B cell (primary cell): ENCODE measurements around the gene UTP15. TPM values are rescaled to one million over a fixed set of nuclear protein-coding genes. Genes with fewer than 3 reads are reported as not detected.

ENCODE experiments used
- ATAC-seq: fragments of 200-7000 bp; cut with Tn5 transposase; one replicate; pipeline ENCODE4 v1.10.0; 2021; ENCODE audit warnings: low read depth, mild to moderate bottlenecking, moderate number of reproducible peaks, moderate library complexity
- CTCF ChIA-PET: fragments of 350-600 bp; sonication (Branson Sonifier 250); formaldehyde crosslinking; loops from one replicate; lab custom pipeline; 2021; ENCODE audit warnings: antibody characterized with exemption, inconsistent platforms; lab: Charles Lee
- POLR2A ChIA-PET: fragments of 350-600 bp; sonication (Branson Sonifier 250); formaldehyde crosslinking; loops from one replicate; lab custom pipeline; 2021; ENCODE audit warnings: antibody characterized with exemption; lab: Charles Lee
- DNase-seq: peaks from one replicate; pipeline ENCODE4 v3.0.0; 2013
- H2AFZ ChIP-seq: 2 replicates; pipeline ENCODE4 v1.6.1; 2012; ENCODE audit warnings: mild to moderate bottlenecking, low read depth, low read length; ENCODE audit not compliant: insufficient read depth, poor library complexity, severe bottlenecking
- H3K27ac ChIP-seq, 2 donors: 1 replicate in 1 of 2; 2 replicates in 1 of 2; pipeline ENCODE4 v1.5.1; 2012 to 2013; ENCODE audit warnings: low read length in 2 of 2, mild to moderate bottlenecking in 2 of 2, moderate library complexity in 1 of 2
- H3K27me3 ChIP-seq, 4 experiments: fragments of 200-600 bp in 1 of 4; sonication (generic) in 1 of 4; replicated peaks in 1 of 4; 1 replicate in 2 of 4; 2 replicates in 2 of 4; pipeline versions ENCODE4 v1.6.1 to v1.7.0; 2013 to 2016; ENCODE audit warnings: low read length in 3 of 4, mild to moderate bottlenecking in 2 of 4, mixed read lengths in 1 of 4, moderate library complexity in 1 of 4; ENCODE audit not compliant: insufficient read depth in 4 of 4, control insufficient read depth in 3 of 4; ENCODE audit errors: control extremely low read depth in 1 of 4
- H3K36me3 ChIP-seq, 2 experiments: replicated peaks in 1 of 2; 1 replicate in 1 of 2; 2 replicates in 1 of 2; pipeline versions ENCODE4 v1.6.1 to v1.7.1; 2013; ENCODE audit warnings: low read length in 1 of 2; ENCODE audit not compliant: insufficient read depth in 2 of 2, control insufficient read depth in 1 of 2; ENCODE audit errors: control extremely low read depth in 1 of 2, extremely low read depth in 1 of 2
- H3K4me1 ChIP-seq, 2 donors: fragments of 200-600 bp in 1 of 2; sonication (generic) in 1 of 2; 1 replicate in 1 of 2; 2 replicates in 1 of 2; pipeline versions ENCODE4 v1.5.1 to v1.6.1; 2013 to 2017; ENCODE audit warnings: low read length in 2 of 2; ENCODE audit not compliant: control insufficient read depth in 2 of 2, insufficient read depth in 2 of 2
- H3K4me2 ChIP-seq: replicated peaks from 2 replicates; pipeline ENCODE3; 2012; ENCODE audit warnings: mild to moderate bottlenecking, low read depth, low read length; ENCODE audit not compliant: poor library complexity, severe bottlenecking
- H3K4me3 ChIP-seq, 5 experiments: fragments of 200-600 bp in 1 of 5; sonication (generic) in 1 of 5; 1 replicate in 3 of 5; 2 replicates in 2 of 5; pipeline versions ENCODE4 v1.5.1 to v1.7.0; 2011 to 2016; ENCODE audit warnings: low read length in 4 of 5, mild to moderate bottlenecking in 4 of 5, low read depth in 2 of 5, control low read depth in 1 of 5, moderate library complexity in 1 of 5; ENCODE audit not compliant: insufficient read depth in 1 of 5; ENCODE audit errors: control extremely low read depth in 1 of 5, extremely low read depth in 1 of 5
- H3K79me2 ChIP-seq: fragments of 200-600 bp; sonication (generic); one replicate; pipeline ENCODE4 v1.6.0; 2016; ENCODE audit warnings: low read length; ENCODE audit not compliant: control insufficient read depth, insufficient read depth
- H3K9ac ChIP-seq: fragments of 200-600 bp; sonication (generic); 2 replicates; pipeline ENCODE4 v1.6.1; 2017; ENCODE audit warnings: mild to moderate bottlenecking, low read length, moderate library complexity
- H3K9me3 ChIP-seq, 3 donors: one replicate each; pipeline versions ENCODE4 v1.6.1 to v1.7.1; 2013; ENCODE audit warnings: low read length in 2 of 3; ENCODE audit not compliant: control insufficient read depth in 2 of 3, insufficient read depth in 1 of 3; ENCODE audit errors: control extremely low read depth in 1 of 3
- H4K20me1 ChIP-seq: 2 replicates; pipeline ENCODE4 v1.6.0; 2012; ENCODE audit warnings: mild to moderate bottlenecking, low read length; ENCODE audit not compliant: insufficient read depth, control insufficient read depth, poor library complexity, severe bottlenecking
- H3K27ac Mint-ChIP-seq: one replicate; pipeline ENCODE4 v1.8.0; 2021; ENCODE audit warnings: mixed read lengths
- H3K27me3 Mint-ChIP-seq: one replicate; pipeline ENCODE4 v1.8.0; 2021; ENCODE audit warnings: mixed read lengths
- H3K4me1 Mint-ChIP-seq: one replicate; pipeline ENCODE4 v1.8.0; 2021; ENCODE audit warnings: mixed read lengths
- H3K4me3 Mint-ChIP-seq: one replicate; pipeline ENCODE4 v1.8.0; 2021; ENCODE audit warnings: mixed read lengths
- H3K9me3 Mint-ChIP-seq: one replicate; pipeline ENCODE4 v1.8.0; 2022; ENCODE audit warnings: mixed read lengths; ENCODE audit not compliant: insufficient read depth
- CTCF ChIP-seq: fragments of 200-600 bp; IDR thresholded peaks from one replicate; pipeline ENCODE4 v1.8.0; 2022; ENCODE audit warnings: antibody characterized with exemption, mild to moderate bottlenecking
- EZH2 ChIP-seq: IDR thresholded peaks from 2 replicates; pipeline ENCODE4 v1.6.1; 2012; ENCODE audit warnings: borderline replicate concordance, low read depth, mild to moderate bottlenecking, moderate library complexity, low read length; ENCODE audit not compliant: insufficient read depth, poor library complexity, severe bottlenecking
- WGBS: methylation state at CpG from one replicate; pipeline ENCODE4 v1.1.5; 2013; ENCODE audit warnings: missing lambda C conversion rate; ENCODE audit not compliant: insufficient coverage; 5-methylcytosine and 5-hydroxymethylcytosine counted together
- intact Hi-C: fragments of 100-400 bp; cut with micrococcal nuclease; formaldehyde crosslinking; loops from one replicate; pipeline ENCODE4 v1.10.0; 2022
- polyA plus RNA-seq: library from polyadenylated mRNA; depleted of rRNA; stranded (reverse); fragments of >200 nt; gene quantifications from 2 replicates; pipeline ENCODE4 v1.2.3, GENCODE V29; 2012
- total RNA-seq, 2 donors: library from RNA; stranded (reverse); fragments of 120-200 nt in 1 of 2; gene quantifications; 1 replicate in 1 of 2; 2 replicates in 1 of 2; pipeline versions ENCODE4 v1.2.3 to v1.2.4, GENCODE V29; 2013 to 2022

Gene UTP15
- total and polyA plus RNA-seq, 2 donors (not counting 1 experiment from before 2014, with no cell fraction given), result 17.1 to 25.3 TPM

- 80% methylated on average over 5 of the region's 5 CpGs for WGBS
- no peak overlapping the region for H3K4me3 Mint-ChIP-seq
- peaks cover 0 to 5% (median 2%) of the 10 kb centered on the region in 4 experiments for H3K27me3 ChIP-seq
- H3K36me3 ChIP-seq, result no peaks in the 10 kb centered on the region
- no peak overlapping the region for H2AFZ ChIP-seq
- H3K4me1 ChIP-seq, result no peaks in the 10 kb centered on the region
- ChIA-PET POLR2A (no interaction called here), CTCF (interaction anchor here (5.5 kb wide), 1 partner anchor 14 kb away, joined by 103 read pairs; no protein-coding TSS in a partner anchor)
- H3K4me3 ChIP-seq, result no peak overlapping the region
- peaks cover 30% of the 10 kb centered on the region for H3K27me3 Mint-ChIP-seq
- H4K20me1 ChIP-seq, result no peaks in the 10 kb centered on the region
- intact Hi-C loops, result loop anchor here (10.0 kb wide), 1 partner anchor 579 kb away; the partner anchor contains the start of gene FCHO2
- no peaks in the 10 kb centered on the region for H3K4me1 Mint-ChIP-seq
- TF ChIP-seq EZH2 (no peak), CTCF (no peak)
- no peaks in the 10 kb centered on the region for H3K79me2 ChIP-seq
- ATAC-seq (no peak), DNase-seq (no peak)
- H3K27ac ChIP-seq, result no peak overlapping the region
- H3K9me3 Mint-ChIP-seq, result no peaks in the 10 kb centered on the region
- no peaks in the 10 kb centered on the region for H3K9me3 ChIP-seq
- no peak overlapping the region for H3K9ac ChIP-seq
- H3K4me2 ChIP-seq, result no peak overlapping the region
- no peak overlapping the region for H3K27ac Mint-ChIP-seq
Measured at GRCh38 chr5:73534011-73534644, 31.4 kb upstream of the UTP15 start.

- Histone ChIP-seq H3K4me2 (no peak overlapping the region), H3K9me3 (no peaks in the 10 kb centered on the region), H3K36me3 (no peaks in the 10 kb centered on the region), H3K4me1 (no peaks in the 10 kb centered on the region), H3K27ac (no peak overlapping the region), H3K27me3 (peaks cover 0 to 5% (median 2%) of the 10 kb centered on the region in 4 experiments), H3K79me2 (no peaks in the 10 kb centered on the region), H3K4me3 (no peak overlapping the region), H2AFZ (no peak overlapping the region), H4K20me1 (no peaks in the 10 kb centered on the region), H3K9ac (no peak overlapping the region)
- no peaks in the 10 kb centered on the region for H3K4me1 Mint-ChIP-seq
- intact Hi-C loops, result loop anchor here (10.0 kb wide), 1 partner anchor 580 kb away; the partner anchor contains the start of gene FCHO2
- H3K27ac Mint-ChIP-seq, result no peak overlapping the region
- ATAC-seq, result no peak
- DNase-seq, result no peak
- ChIA-PET POLR2A (interaction anchor here (0.5 kb wide), 1 partner anchor 13 kb away, joined by 3 read pairs; no protein-coding TSS in a partner anchor), CTCF (interaction anchor here (0.5 to 5.5 kb wide), 7 partner anchors 9 to 624 kb away, joined by 3 to 103 read pairs (median 3); no protein-coding TSS in a partner anchor)
- no peak overlapping the region for H3K4me3 Mint-ChIP-seq
- peaks cover 31% of the 10 kb centered on the region for H3K27me3 Mint-ChIP-seq
- no peaks in the 10 kb centered on the region for H3K9me3 Mint-ChIP-seq
- no CpG with 5 or more reads among the region's 2 CpGs for WGBS
- TF ChIP-seq CTCF (no peak), EZH2 (no peak)
Measured at GRCh38 chr5:73534971-73535370, 30.6 kb upstream of the UTP15 start.
